ENCODE results near the gene KSR2. TPM values are rescaled to one million over a fixed set of nuclear protein-coding genes. Genes with fewer than 3 reads are reported as not detected.

Gene KSR2
- total RNA-seq, 1 donor from 2014 or later, result 2.0 TPM

DNA sequence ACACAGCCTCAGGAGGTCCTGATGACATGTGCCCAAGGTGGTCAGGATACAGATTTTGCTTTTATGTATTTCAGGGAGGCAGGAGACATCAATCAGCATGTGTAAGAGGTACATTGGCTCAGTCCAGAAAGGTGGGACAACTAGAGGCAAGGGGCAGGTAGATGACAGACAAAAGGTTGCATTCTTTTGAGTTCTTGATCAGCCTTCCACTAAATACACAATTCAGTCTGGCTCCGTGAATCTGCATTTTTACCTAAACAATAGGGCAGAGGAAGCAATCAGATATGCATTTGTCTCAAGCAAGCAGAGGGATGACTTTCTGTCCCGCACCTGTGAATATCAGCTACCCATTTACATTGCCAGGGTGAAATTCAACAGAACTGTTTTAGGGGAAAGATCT lies 178.6 kb downstream of the KSR2 start:
- no peaks in the 10 kb centered on the region for H3K4me1 Mint-ChIP-seq (ENCODE audit: unreplicated experiment)
- DNase-seq (ENCODE audit: extremely low spot score, unreplicated experiment), result no peak
- no peak overlapping the region for H3K4me3 Mint-ChIP-seq
- no peaks in the 10 kb centered on the region for H3K36me3 Mint-ChIP-seq
- H3K27ac Mint-ChIP-seq, result no peak overlapping the region
- peaks cover 16% of the 10 kb centered on the region for H3K27me3 Mint-ChIP-seq
- no peaks in the 10 kb centered on the region for H3K9me3 Mint-ChIP-seq
- TF ChIP-seq, protein P1, sequence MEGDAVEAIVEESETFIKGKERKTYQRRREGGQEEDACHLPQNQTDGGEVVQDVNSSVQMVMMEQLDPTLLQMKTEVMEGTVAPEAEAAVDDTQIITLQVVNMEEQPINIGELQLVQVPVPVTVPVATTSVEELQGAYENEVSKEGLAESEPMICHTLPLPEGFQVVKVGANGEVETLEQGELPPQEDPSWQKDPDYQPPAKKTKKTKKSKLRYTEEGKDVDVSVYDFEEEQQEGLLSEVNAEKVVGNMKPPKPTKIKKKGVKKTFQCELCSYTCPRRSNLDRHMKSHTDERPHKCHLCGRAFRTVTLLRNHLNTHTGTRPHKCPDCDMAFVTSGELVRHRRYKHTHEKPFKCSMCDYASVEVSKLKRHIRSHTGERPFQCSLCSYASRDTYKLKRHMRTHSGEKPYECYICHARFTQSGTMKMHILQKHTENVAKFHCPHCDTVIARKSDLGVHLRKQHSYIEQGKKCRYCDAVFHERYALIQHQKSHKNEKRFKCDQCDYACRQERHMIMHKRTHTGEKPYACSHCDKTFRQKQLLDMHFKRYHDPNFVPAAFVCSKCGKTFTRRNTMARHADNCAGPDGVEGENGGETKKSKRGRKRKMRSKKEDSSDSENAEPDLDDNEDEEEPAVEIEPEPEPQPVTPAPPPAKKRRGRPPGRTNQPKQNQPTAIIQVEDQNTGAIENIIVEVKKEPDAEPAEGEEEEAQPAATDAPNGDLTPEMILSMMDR (conservative IDR thresholded peaks at IDR 0.05), result no peak

DNA sequence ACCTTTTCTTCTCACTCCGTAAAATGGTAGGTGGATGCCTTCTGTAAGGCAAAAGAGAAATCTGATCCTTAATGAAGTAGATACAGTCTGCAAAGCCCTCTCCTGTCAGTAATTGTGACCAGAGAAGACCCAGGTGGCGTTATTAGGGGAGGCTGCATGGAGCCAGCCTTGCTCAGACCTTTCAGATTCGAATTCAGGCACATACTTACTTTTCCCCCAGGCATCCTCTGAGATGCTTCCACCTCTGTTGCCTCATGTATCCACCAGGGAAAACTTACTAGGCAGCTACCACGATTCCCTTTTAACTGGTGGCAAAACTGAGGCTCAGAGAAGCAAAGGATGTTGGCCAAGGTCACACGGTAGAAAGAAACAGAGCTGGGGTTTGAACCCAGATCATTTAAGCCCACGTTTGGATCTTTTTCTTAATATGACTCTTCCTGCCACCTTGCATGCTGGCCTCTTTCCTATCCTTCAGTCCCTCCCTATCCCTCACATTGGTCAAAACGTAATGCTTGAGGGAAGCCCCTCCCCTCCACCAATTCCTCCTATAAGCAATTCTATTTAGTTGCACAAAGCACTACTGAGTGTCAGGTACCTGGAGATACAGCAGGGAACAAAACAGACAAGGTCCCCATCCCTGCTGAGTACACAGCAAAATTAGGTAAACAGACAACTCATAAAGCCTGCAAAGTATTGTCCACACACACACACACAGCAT lies 179.4 kb downstream of the KSR2 start:
- TF ChIP-seq, protein P1 (conservative IDR thresholded peaks at IDR 0.05), result no peak
- no peaks in the 10 kb centered on the region for H3K4me1 Mint-ChIP-seq (ENCODE audit: unreplicated experiment)
- no peak overlapping the region for H3K4me3 Mint-ChIP-seq
- peaks cover 16% of the 10 kb centered on the region for H3K27me3 Mint-ChIP-seq
- DNase-seq (ENCODE audit: extremely low spot score, unreplicated experiment), result no peak
- no peak overlapping the region for H3K27ac Mint-ChIP-seq
- H3K9me3 Mint-ChIP-seq, result no peaks in the 10 kb centered on the region
- no peaks in the 10 kb centered on the region for H3K36me3 Mint-ChIP-seq

DNA sequence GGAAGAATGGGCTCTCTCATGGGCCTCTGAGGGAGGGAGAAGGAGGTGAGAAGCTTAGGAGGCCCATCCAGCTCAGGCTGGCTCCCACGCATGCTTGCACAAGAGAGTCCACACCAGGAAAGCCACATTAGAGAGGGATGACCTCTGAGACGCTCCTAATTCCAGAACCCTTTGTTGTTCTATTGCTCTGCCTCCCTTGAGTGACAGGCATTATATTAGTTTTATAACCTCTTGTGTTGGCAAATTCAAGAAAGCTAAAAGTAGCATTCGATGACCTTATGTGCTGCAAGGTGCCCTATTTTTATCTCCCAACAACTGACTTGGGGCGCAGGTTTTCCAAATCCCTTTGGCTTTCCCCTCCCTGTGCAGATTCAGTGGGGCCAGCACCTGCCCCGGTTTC lies 190.1 kb downstream of the KSR2 start:
- no peaks in the 10 kb centered on the region for H3K9me3 Mint-ChIP-seq
- H3K36me3 Mint-ChIP-seq, result no peaks in the 10 kb centered on the region
- H3K27ac Mint-ChIP-seq, result no peak overlapping the region
- no peaks in the 10 kb centered on the region for H3K4me1 Mint-ChIP-seq (ENCODE audit: unreplicated experiment)
- no peak for DNase-seq (ENCODE audit: extremely low spot score, unreplicated experiment)
- peaks cover 8% of the 10 kb centered on the region for H3K27me3 Mint-ChIP-seq
- TF ChIP-seq, protein P1 (conservative IDR thresholded peaks at IDR 0.05), result no peak
- no peak overlapping the region for H3K4me3 Mint-ChIP-seq

DNA sequence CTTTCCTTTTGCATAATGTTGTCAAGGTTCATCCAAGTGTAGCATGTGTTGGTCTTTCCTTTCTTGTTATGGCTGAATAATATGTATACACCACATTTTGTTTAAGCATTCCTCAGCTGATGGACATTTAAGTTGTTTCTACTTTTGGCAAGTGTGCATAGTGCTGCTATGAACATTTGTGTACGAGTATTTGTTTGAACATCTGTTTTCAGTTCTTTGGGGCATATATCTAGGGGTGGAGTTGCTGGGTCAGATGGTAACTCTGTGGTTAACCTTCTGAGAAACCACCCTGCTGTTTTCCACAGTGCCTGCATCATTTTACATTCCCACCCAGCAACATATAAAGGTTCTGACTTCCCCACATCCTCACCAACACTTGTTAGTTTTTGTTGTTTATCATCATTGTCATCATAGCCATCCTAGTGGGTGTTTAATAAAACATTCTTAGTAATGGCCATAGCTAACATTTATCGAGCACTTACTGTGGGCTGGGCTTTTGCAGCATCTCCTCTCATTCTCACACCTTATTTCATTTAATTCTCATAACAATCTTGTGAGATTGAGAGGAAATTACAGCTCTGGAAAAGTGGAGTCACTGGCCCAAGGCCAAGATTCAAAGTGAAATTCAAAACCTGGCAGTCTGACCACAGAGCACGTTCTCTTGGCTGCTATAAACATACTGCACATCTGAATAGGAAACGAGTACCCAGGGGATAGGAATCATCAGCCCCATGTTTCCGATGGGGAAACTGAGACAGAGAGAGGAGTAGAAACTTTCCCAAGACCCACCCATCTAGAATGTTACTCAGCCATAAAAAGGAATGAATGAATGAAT lies 193.6 kb downstream of the KSR2 start:
- no peak for DNase-seq (ENCODE audit: extremely low spot score, unreplicated experiment)

DNA sequence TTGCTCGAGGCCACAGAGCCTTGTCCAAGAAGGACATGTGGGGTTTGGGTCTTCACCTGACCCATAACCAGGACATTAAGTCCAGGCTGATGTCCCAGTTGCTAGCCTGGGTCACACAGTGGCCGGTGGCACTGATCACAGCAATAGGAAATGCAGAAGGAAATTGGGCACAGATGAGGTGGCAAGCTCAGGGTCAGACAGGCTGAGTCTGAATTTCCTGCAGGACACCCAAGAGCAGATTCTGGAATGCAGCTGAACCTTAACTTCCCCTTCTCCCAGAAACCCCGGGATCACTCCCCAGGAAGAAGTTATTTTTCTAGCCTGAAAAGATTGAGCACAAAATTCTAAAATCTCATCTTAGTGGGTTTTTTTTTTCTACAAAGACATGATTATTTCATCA lies 199.9 kb downstream of the KSR2 start:
- H3K9me3 Mint-ChIP-seq, result no peaks in the 10 kb centered on the region
- peaks cover 8% of the 10 kb centered on the region for H3K27me3 Mint-ChIP-seq
- no peak for DNase-seq (ENCODE audit: extremely low spot score, unreplicated experiment)
- no peak overlapping the region for H3K4me3 Mint-ChIP-seq
- TF ChIP-seq, protein P1 (conservative IDR thresholded peaks at IDR 0.05), result no peak
- H3K36me3 Mint-ChIP-seq, result peaks cover 7% of the 10 kb centered on the region
- no peaks in the 10 kb centered on the region for H3K4me1 Mint-ChIP-seq (ENCODE audit: unreplicated experiment)
- H3K27ac Mint-ChIP-seq, result no peak overlapping the region

More for the DNA sequence above, 193.6 kb downstream of the KSR2 start:
- no peak overlapping the region for H3K27ac Mint-ChIP-seq
- peaks cover 4% of the 10 kb centered on the region for H3K27me3 Mint-ChIP-seq
- no peak overlapping the region for H3K4me3 Mint-ChIP-seq
- H3K36me3 Mint-ChIP-seq, result no peaks in the 10 kb centered on the region
- TF ChIP-seq, protein P1 (conservative IDR thresholded peaks at IDR 0.05), result no peak
- no peaks in the 10 kb centered on the region for H3K4me1 Mint-ChIP-seq (ENCODE audit: unreplicated experiment)
- no peaks in the 10 kb centered on the region for H3K9me3 Mint-ChIP-seq

Measured in type B pancreatic cell (in vitro differentiated cells).